CD4-positive, alpha-beta T cell (primary cell): Measurements from ENCODE around the gene KAT2A. TPM values are rescaled to one million over a fixed set of nuclear protein-coding genes. Genes with fewer than 3 reads are reported as not detected.

ENCODE experiments used
- ATAC-seq: fragments of 200-7000 bp; cut with Tn5 transposase; one replicate; pipeline ENCODE4 v1.10.0; 2022; ENCODE audit warnings: mild to moderate bottlenecking; ENCODE audit not compliant: poor library complexity
- CTCF ChIA-PET: fragments of 350-600 bp; sonication (Branson Sonifier 250); formaldehyde crosslinking; loops from one replicate; lab custom pipeline; 2021; ENCODE audit warnings: antibody characterized with exemption, inconsistent platforms; lab: Charles Lee
- POLR2A ChIA-PET: fragments of 350-600 bp; sonication (Branson Sonifier 250); formaldehyde crosslinking; loops from one replicate; lab custom pipeline; 2021; ENCODE audit warnings: antibody characterized with exemption, inconsistent platforms; lab: Charles Lee
- DNase-seq, 14 experiments: peaks; one replicate each; pipeline ENCODE4 v3.0.0-alpha.2; 2013 to 2020; ENCODE audit warnings: mixed read lengths in 2 of 14
- H3K27ac ChIP-seq, 2 donors: one replicate each; pipeline versions ENCODE4 v1.5.1 to v1.7.0; 2013; ENCODE audit warnings: low read length in 2 of 2, low read depth in 1 of 2, mild to moderate bottlenecking in 1 of 2
- H3K27me3 ChIP-seq, 2 experiments: 1 replicate in 1 of 2; 2 replicates in 1 of 2; pipeline versions ENCODE4 v1.6.1 to v1.7.0; 2013; ENCODE audit warnings: low read length in 2 of 2, control low read depth in 1 of 2, mild to moderate bottlenecking in 1 of 2, moderate library complexity in 1 of 2; ENCODE audit not compliant: insufficient read depth in 2 of 2, control insufficient read depth in 1 of 2
- H3K36me3 ChIP-seq: one replicate; pipeline ENCODE4 v1.6.1; 2013; ENCODE audit warnings: low read length, control low read depth; ENCODE audit not compliant: insufficient read depth
- H3K4me1 ChIP-seq: one replicate; pipeline ENCODE4 v1.6.1; 2013; ENCODE audit warnings: low read length, control low read depth; ENCODE audit not compliant: insufficient read depth
- H3K4me3 ChIP-seq: one replicate; pipeline ENCODE4 v1.5.1; 2013; ENCODE audit warnings: mild to moderate bottlenecking, low read length, moderate library complexity
- H3K9me3 ChIP-seq, 2 experiments: 1 replicate in 1 of 2; 2 replicates in 1 of 2; pipeline versions ENCODE4 v1.6.1 to v1.7.0; 2013; ENCODE audit warnings: low read length in 2 of 2, mild to moderate bottlenecking in 2 of 2, control low read depth in 1 of 2, moderate library complexity in 1 of 2; ENCODE audit not compliant: control insufficient read depth in 1 of 2, insufficient read depth in 1 of 2
- H3K27ac Mint-ChIP-seq: one replicate; pipeline ENCODE4 v1.8.0; 2020; ENCODE audit warnings: mixed read lengths
- H3K27me3 Mint-ChIP-seq: one replicate; pipeline ENCODE4 v1.8.0; 2021; ENCODE audit warnings: mixed read lengths
- H3K36me3 Mint-ChIP-seq: one replicate; pipeline ENCODE4 v1.8.0; 2021; ENCODE audit warnings: low read depth, mixed read lengths
- H3K4me1 Mint-ChIP-seq: one replicate; pipeline ENCODE4 v1.8.0; 2021; ENCODE audit warnings: low read depth, mixed read lengths
- H3K4me3 Mint-ChIP-seq: one replicate; pipeline ENCODE4 v1.8.0; 2020; ENCODE audit warnings: mild to moderate bottlenecking, mixed read lengths
- H3K9me3 Mint-ChIP-seq: one replicate; pipeline ENCODE4 v1.8.0; 2020; ENCODE audit warnings: mixed read lengths
- intact Hi-C, 2 experiments: fragments of 100-400 bp; cut with DNase I in 1 of 2; cut with micrococcal nuclease in 1 of 2; formaldehyde crosslinking; loops; one replicate each; pipeline versions ENCODE4 v1.15.1 to v1.9.0; 2023 to 2025; cut with DNase I, micrococcal nuclease
- total RNA-seq, 174 experiments: library from RNA in 2 of 174; stranded (reverse) in 2 of 174; gene quantifications; one replicate each; pipeline ENCODE4 v1.2.3 and lab custom pipeline; 2021 to 2026
- TF ChIP-seq, protein P1 (sequence below): fragments of 200-600 bp; IDR thresholded peaks from one replicate; pipeline ENCODE4 v1.8.0; 2022; ENCODE audit warnings: antibody characterized with exemption, mild to moderate bottlenecking

KAT2A gene
- total RNA-seq, 2 experiments from 2014 or later = 38.5 to 42.4 TPM

DNA sequence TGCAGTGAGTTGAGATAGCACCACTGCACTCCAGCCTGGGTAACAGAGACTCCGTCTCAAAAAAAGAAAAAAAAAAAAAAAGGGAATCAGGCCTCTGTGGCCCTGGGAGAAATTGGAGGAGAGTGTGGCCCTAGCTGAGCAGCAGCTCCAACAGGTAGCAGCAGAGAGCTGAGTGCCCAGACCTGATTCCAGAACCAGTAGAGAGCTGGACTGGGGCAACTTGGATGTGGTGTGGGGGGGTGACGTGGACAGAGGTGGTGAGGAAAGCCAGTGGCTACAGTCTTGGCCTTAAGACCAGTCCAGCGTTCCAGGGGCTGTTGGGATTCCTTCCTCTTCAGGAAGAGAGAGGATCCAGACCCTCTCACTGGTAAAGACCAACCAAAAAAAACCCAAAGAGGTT, 3.1 kb upstream of the KAT2A start:
- Mint-ChIP-seq H3K4me3 (no peak overlapping the region), H3K9me3 (no peaks in the 10 kb centered on the region), H3K36me3 (peaks cover 49% of the 10 kb centered on the region), H3K4me1 (peaks cover 12% of the 10 kb centered on the region), H3K27me3 (no peaks in the 10 kb centered on the region), H3K27ac (peak overlapping the region; percentile 34)
- H3K27me3 ChIP-seq = no peaks in the 10 kb centered on the region
- ATAC-seq = no peak
- no peaks in the 10 kb centered on the region for H3K9me3 ChIP-seq
- POLR2A ChIA-PET = no interaction called here
- TF ChIP-seq, protein P1, sequence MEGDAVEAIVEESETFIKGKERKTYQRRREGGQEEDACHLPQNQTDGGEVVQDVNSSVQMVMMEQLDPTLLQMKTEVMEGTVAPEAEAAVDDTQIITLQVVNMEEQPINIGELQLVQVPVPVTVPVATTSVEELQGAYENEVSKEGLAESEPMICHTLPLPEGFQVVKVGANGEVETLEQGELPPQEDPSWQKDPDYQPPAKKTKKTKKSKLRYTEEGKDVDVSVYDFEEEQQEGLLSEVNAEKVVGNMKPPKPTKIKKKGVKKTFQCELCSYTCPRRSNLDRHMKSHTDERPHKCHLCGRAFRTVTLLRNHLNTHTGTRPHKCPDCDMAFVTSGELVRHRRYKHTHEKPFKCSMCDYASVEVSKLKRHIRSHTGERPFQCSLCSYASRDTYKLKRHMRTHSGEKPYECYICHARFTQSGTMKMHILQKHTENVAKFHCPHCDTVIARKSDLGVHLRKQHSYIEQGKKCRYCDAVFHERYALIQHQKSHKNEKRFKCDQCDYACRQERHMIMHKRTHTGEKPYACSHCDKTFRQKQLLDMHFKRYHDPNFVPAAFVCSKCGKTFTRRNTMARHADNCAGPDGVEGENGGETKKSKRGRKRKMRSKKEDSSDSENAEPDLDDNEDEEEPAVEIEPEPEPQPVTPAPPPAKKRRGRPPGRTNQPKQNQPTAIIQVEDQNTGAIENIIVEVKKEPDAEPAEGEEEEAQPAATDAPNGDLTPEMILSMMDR = no peak
- H3K4me3 ChIP-seq = no peak overlapping the region
- H3K36me3 ChIP-seq = peaks cover 49% of the 10 kb centered on the region
- intact Hi-C loops = loop anchor here in 1 of 2 experiments (5.0 kb wide), 2 partner anchors 68 to 153 kb away; partner anchors contain the start of genes GHDC and STAT5B
- CTCF ChIA-PET = interaction anchor here (0.6 kb wide), 1 partner anchor 338 kb away, joined by 3 read pairs; no protein-coding TSS in a partner anchor
- H3K4me1 ChIP-seq = peaks cover 17% of the 10 kb centered on the region
- DNase-seq = no peak
- no peak overlapping the region for H3K27ac ChIP-seq

DNA sequence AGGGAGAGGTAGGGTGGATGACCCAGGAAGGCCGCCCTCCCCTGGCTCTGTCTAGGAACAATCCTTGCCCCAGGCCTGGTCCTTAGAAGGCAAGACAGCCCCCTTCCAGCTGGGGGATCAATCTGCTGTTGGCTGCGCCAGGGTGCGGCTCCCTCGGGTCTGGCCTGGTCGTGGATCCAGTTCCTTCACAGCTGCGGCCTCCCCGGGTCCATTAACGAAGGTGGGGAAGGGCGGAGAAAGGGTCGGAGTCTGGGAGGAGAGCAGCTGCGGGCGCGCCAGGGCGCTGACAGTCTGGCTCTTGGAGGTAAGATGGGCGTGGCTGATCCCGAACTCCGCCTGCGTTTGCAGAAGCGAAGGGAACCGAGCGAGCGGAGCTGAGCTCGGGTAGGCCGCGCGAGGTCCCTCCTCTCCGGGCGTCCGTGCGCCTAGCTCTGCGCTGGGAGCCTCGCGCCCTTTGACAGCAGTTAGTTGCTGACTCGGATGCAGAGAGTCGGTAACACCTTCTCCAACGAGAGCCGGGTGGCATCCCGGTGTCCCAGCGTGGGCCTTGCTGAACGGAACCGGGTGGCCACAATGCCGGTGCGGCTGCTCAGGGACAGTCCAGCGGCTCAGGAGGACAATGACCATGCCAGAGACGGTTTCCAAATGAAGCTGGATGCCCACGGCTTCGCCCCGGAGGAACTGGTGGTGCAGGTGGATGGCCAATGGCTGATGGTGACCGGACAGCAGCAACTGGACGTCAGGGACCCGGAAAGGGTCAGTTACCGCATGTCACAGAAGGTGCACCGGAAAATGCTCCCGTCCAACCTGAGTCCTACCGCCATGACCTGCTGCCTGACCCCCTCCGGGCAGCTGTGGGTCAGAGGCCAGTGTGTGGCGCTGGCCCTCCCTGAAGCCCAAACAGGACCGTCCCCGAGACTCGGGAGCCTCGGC, 1.5 kb upstream of the KAT2A start, which contains the start of gene HSPB9:
TSS of gene HSPB9 (plus strand) at position 434 of the 933 bp plus-strand sequence. CDS start at position 481, 47 bp downstream.
- H3K27me3 Mint-ChIP-seq = no peaks in the 10 kb centered on the region
- peaks cover 43% of the 10 kb centered on the region for H3K36me3 Mint-ChIP-seq
- peaks cover 22% of the 10 kb centered on the region for H3K4me1 ChIP-seq
- no peak for ATAC-seq
- no peaks in the 10 kb centered on the region for H3K9me3 ChIP-seq
- H3K4me3 Mint-ChIP-seq = peak within 1 kb of the TSS; percentile 76
- peaks cover 18% of the 10 kb centered on the region for H3K4me1 Mint-ChIP-seq
- ChIA-PET POLR2A (interaction anchor here (2.2 to 2.8 kb wide), 2 partner anchors 10 to 106 kb away, joined by 11 to 17 read pairs; partner anchors contain the start of genes DHX58 and DNAJC7), CTCF (interaction anchor here (1.2 kb wide), 1 partner anchor 11 kb away, joined by 3 read pairs; no protein-coding TSS in a partner anchor)
- no peak within 1 kb of the TSS for H3K27ac Mint-ChIP-seq
- H3K27me3 ChIP-seq = no peaks in the 10 kb centered on the region
- intact Hi-C loops = loop anchor here in 1 of 2 experiments (5.0 kb wide), 2 partner anchors 70 to 155 kb away; partner anchors contain the start of genes GHDC and STAT5B
- H3K27ac ChIP-seq = no peak within 1 kb of the TSS
- DNase-seq = peak in 1 of 14 experiments; percentile 42
- H3K9me3 Mint-ChIP-seq = no peaks in the 10 kb centered on the region
- TF ChIP-seq, protein P1 = no peak
- no peak within 1 kb of the TSS for H3K4me3 ChIP-seq
- H3K36me3 ChIP-seq = peaks cover 47% of the 10 kb centered on the region

DNA sequence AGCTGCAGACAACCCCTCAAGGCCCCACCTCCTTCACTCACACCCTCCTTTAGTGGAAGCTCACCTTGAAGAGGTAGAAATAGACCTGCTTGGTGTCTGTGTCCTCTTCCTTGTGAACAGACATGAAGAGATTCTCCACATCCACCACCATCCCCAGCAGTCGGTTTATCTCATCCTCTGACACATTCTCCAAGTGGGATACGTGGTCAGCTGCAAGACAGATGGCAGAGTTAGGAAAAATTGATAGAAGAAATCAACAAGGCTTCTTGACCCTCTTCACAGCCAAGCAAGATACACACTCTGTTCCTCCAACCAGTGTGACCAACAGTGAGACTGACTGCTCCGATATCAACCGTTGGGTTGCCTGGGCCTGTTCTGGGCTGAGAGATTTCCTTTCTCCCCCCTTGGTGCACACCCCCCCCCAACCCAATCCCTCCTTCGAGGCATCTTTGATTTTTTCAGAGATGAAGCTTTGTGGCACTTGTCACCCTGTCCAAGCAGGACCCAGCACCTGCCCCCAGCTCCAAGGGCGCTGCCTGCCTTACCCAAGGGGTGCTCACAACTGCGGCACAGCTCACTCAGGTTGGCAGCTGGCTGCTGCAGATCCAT, 902 bp downstream of the KAT2A start:
- ChIA-PET POLR2A (interaction anchor here (1.5 to 2.8 kb wide), 5 partner anchors 8 to 154 kb away, joined by 5 to 17 read pairs (median 10); partner anchors contain the start of genes CNP, DHX58 and DNAJC7), CTCF (interaction anchor here (0.9 to 1.6 kb wide), 4 partner anchors 100 to 102 kb away, joined by 3 to 4 read pairs (median 3); partner anchors contain the start of gene NKIRAS2)
- Histone ChIP-seq H3K4me1 (peaks cover 28% of the 10 kb centered on the region), H3K36me3 (peaks cover 41% of the 10 kb centered on the region), H3K27ac (no peak overlapping the region), H3K9me3 (no peaks in the 10 kb centered on the region), H3K27me3 (no peaks in the 10 kb centered on the region), H3K4me3 (peak overlapping the region; percentile 48)
- TF ChIP-seq, protein P1 = no peak
- Mint-ChIP-seq H3K9me3 (no peaks in the 10 kb centered on the region), H3K27me3 (no peaks in the 10 kb centered on the region), H3K4me3 (peak overlapping the region; percentile 82), H3K27ac (no peak overlapping the region), H3K36me3 (peaks cover 36% of the 10 kb centered on the region), H3K4me1 (peaks cover 25% of the 10 kb centered on the region)
- ATAC-seq = no peak
- intact Hi-C loops = loop anchor here in 1 of 2 experiments (2.0 to 5.0 kb wide), 3 partner anchors 35 to 157 kb away; partner anchors contain the start of genes GHDC, RAB5C and STAT5B
- peak in 1 of 14 experiments; percentile 36 for DNase-seq
